Measurements from ENCODE around the gene CEBPB.

- no peak for TF ChIP-seq YY1 (IDR thresholded peaks at IDR 0.05; ENCODE audit: low read depth)
- no peak for TF ChIP-seq NFIC (IDR thresholded peaks at IDR 0.05)
- TF ChIP-seq EP300 (IDR thresholded peaks at IDR 0.05; ENCODE audit: borderline replicate concordance): no peak
- TF ChIP-seq FOXM1 (IDR thresholded peaks at IDR 0.05; ENCODE audit: borderline replicate concordance, low read depth): no peak
- TF ChIP-seq TAF1 (IDR thresholded peaks at IDR 0.05; ENCODE audit: low read depth): no peak
Observed at GRCh38 chr20:50219600-50219999, 29.0 kb downstream of the CEBPB start.

Measured in Ishikawa (cell line).